ENCODE measurements around the gene ITPK1.
A peak's percentile ranks its signal among the peaks of the same experiment; 100 is the strongest.

The ITPK1 gene

GRCh38 chr14:93033983-93034670, 81.6 kb downstream of the ITPK1 start:
- no peak overlapping the region for H3K27ac ChIP-seq (ENCODE audit: low read depth, low read length)
- H2AFZ ChIP-seq (ENCODE audit: low read length, unreplicated experiment): no peak overlapping the region
- H3K4me3 ChIP-seq (ENCODE audit: low read depth, low read length): no peak overlapping the region
- no peaks in the 10 kb centered on the region for H3K36me3 ChIP-seq (ENCODE audit: insufficient read depth, low read length)
- H3K79me2 ChIP-seq (ENCODE audit: control insufficient read depth, insufficient read depth, low read length, unreplicated experiment): no peaks in the 10 kb centered on the region
- H3K27me3 ChIP-seq (ENCODE audit: insufficient read depth, low read length): no peaks in the 10 kb centered on the region
- peaks cover 60% of the 10 kb centered on the region for H3K4me1 ChIP-seq (ENCODE audit: control insufficient read depth, insufficient read depth, low read length, unreplicated experiment)

GRCh38 chr14:93033084-93033982, 82.4 kb downstream of the ITPK1 start:
- Histone ChIP-seq H3K36me3 (ENCODE audit: insufficient read depth, low read length) (no peaks in the 10 kb centered on the region), H3K27me3 (ENCODE audit: insufficient read depth, low read length) (no peaks in the 10 kb centered on the region), H2AFZ (ENCODE audit: low read length, unreplicated experiment) (no peak overlapping the region), H3K4me3 (ENCODE audit: low read depth, low read length) (no peak overlapping the region), H3K27ac (ENCODE audit: low read depth, low read length) (peak overlapping the region; percentile 20; the same call in 1 of the 2 replicates), H3K79me2 (ENCODE audit: control insufficient read depth, insufficient read depth, low read length, unreplicated experiment) (peaks cover 4% of the 10 kb centered on the region), H3K4me1 (ENCODE audit: control insufficient read depth, insufficient read depth, low read length, unreplicated experiment) (peaks cover 53% of the 10 kb centered on the region)

GRCh38 chr14:93032421-93032936, 83.2 kb downstream of the ITPK1 start:
- Histone ChIP-seq H3K79me2 (ENCODE audit: control insufficient read depth, insufficient read depth, low read length, unreplicated experiment) (peaks cover 4% of the 10 kb centered on the region), H3K27me3 (ENCODE audit: insufficient read depth, low read length) (no peaks in the 10 kb centered on the region), H3K27ac (ENCODE audit: low read depth, low read length) (peak overlapping the region; percentile 20; the same call in 1 of the 2 replicates), H2AFZ (ENCODE audit: low read length, unreplicated experiment) (no peak overlapping the region), H3K4me3 (ENCODE audit: low read depth, low read length) (no peak overlapping the region), H3K36me3 (ENCODE audit: insufficient read depth, low read length) (no peaks in the 10 kb centered on the region), H3K4me1 (ENCODE audit: control insufficient read depth, insufficient read depth, low read length, unreplicated experiment) (peaks cover 44% of the 10 kb centered on the region)

- no peaks in the 10 kb centered on the region for H3K36me3 ChIP-seq (ENCODE audit: insufficient read depth, low read length)
- peaks cover 4% of the 10 kb centered on the region for H3K79me2 ChIP-seq (ENCODE audit: control insufficient read depth, insufficient read depth, low read length, unreplicated experiment)
- H3K4me1 ChIP-seq (ENCODE audit: control insufficient read depth, insufficient read depth, low read length, unreplicated experiment): peaks cover 36% of the 10 kb centered on the region
- H2AFZ ChIP-seq (ENCODE audit: low read length, unreplicated experiment): no peak overlapping the region
- H3K4me3 ChIP-seq (ENCODE audit: low read depth, low read length): no peak overlapping the region
- no peak overlapping the region for H3K27ac ChIP-seq (ENCODE audit: low read depth, low read length)
- H3K27me3 ChIP-seq (ENCODE audit: insufficient read depth, low read length): no peaks in the 10 kb centered on the region
Observed at GRCh38 chr14:93031505-93032315, 84.0 kb downstream of the ITPK1 start.

- Histone ChIP-seq H3K27ac (ENCODE audit: low read depth, low read length) (no peak overlapping the region), H3K79me2 (ENCODE audit: control insufficient read depth, insufficient read depth, low read length, unreplicated experiment) (peaks cover 4% of the 10 kb centered on the region), H3K4me3 (ENCODE audit: low read depth, low read length) (no peak overlapping the region), H3K27me3 (ENCODE audit: insufficient read depth, low read length) (no peaks in the 10 kb centered on the region), H3K36me3 (ENCODE audit: insufficient read depth, low read length) (no peaks in the 10 kb centered on the region), H2AFZ (ENCODE audit: low read length, unreplicated experiment) (no peak overlapping the region), H3K4me1 (ENCODE audit: control insufficient read depth, insufficient read depth, low read length, unreplicated experiment) (peaks cover 27% of the 10 kb centered on the region)
Observed at GRCh38 chr14:93030761-93031160, 85.0 kb downstream of the ITPK1 start.

- Histone ChIP-seq H2AFZ (ENCODE audit: low read length, unreplicated experiment) (no peak overlapping the region), H3K27ac (ENCODE audit: low read depth, low read length) (no peak overlapping the region), H3K4me1 (ENCODE audit: control insufficient read depth, insufficient read depth, low read length, unreplicated experiment) (peaks cover 23% of the 10 kb centered on the region), H3K79me2 (ENCODE audit: control insufficient read depth, insufficient read depth, low read length, unreplicated experiment) (peaks cover 4% of the 10 kb centered on the region), H3K27me3 (ENCODE audit: insufficient read depth, low read length) (no peaks in the 10 kb centered on the region), H3K4me3 (ENCODE audit: low read depth, low read length) (no peak overlapping the region), H3K36me3 (ENCODE audit: insufficient read depth, low read length) (no peaks in the 10 kb centered on the region)
Observed at GRCh38 chr14:93029911-93030508, 85.7 kb downstream of the ITPK1 start.

GRCh38 chr14:93029417-93029816, 86.3 kb downstream of the ITPK1 start:
- peaks cover 4% of the 10 kb centered on the region for H3K79me2 ChIP-seq (ENCODE audit: control insufficient read depth, insufficient read depth, low read length, unreplicated experiment)
- no peaks in the 10 kb centered on the region for H3K27me3 ChIP-seq (ENCODE audit: insufficient read depth, low read length)
- no peak overlapping the region for H3K27ac ChIP-seq (ENCODE audit: low read depth, low read length)
- no peaks in the 10 kb centered on the region for H3K36me3 ChIP-seq (ENCODE audit: insufficient read depth, low read length)
- peaks cover 23% of the 10 kb centered on the region for H3K4me1 ChIP-seq (ENCODE audit: control insufficient read depth, insufficient read depth, low read length, unreplicated experiment)
- no peak overlapping the region for H2AFZ ChIP-seq (ENCODE audit: low read length, unreplicated experiment)
- H3K4me3 ChIP-seq (ENCODE audit: low read depth, low read length): no peak overlapping the region

- Histone ChIP-seq H3K27me3 (ENCODE audit: insufficient read depth, low read length) (no peaks in the 10 kb centered on the region), H3K79me2 (ENCODE audit: control insufficient read depth, insufficient read depth, low read length, unreplicated experiment) (peaks cover 4% of the 10 kb centered on the region), H2AFZ (ENCODE audit: low read length, unreplicated experiment) (no peak overlapping the region), H3K27ac (ENCODE audit: low read depth, low read length) (no peak overlapping the region), H3K36me3 (ENCODE audit: insufficient read depth, low read length) (no peaks in the 10 kb centered on the region), H3K4me3 (ENCODE audit: low read depth, low read length) (no peak overlapping the region), H3K4me1 (ENCODE audit: control insufficient read depth, insufficient read depth, low read length, unreplicated experiment) (peaks cover 23% of the 10 kb centered on the region)
Observed at GRCh38 chr14:93028724-93029076, 87.0 kb downstream of the ITPK1 start.

GRCh38 chr14:93027810-93028723, 87.7 kb downstream of the ITPK1 start:
- Histone ChIP-seq H3K79me2 (ENCODE audit: control insufficient read depth, insufficient read depth, low read length, unreplicated experiment) (peaks cover 4% of the 10 kb centered on the region), H3K4me3 (ENCODE audit: low read depth, low read length) (no peak overlapping the region), H3K4me1 (ENCODE audit: control insufficient read depth, insufficient read depth, low read length, unreplicated experiment) (peaks cover 16% of the 10 kb centered on the region), H2AFZ (ENCODE audit: low read length, unreplicated experiment) (no peak overlapping the region), H3K27ac (ENCODE audit: low read depth, low read length) (no peak overlapping the region), H3K36me3 (ENCODE audit: insufficient read depth, low read length) (no peaks in the 10 kb centered on the region), H3K27me3 (ENCODE audit: insufficient read depth, low read length) (no peaks in the 10 kb centered on the region)

Measured in ACC112 (cell line).